ENCODE results near the gene GIMAP1.

DNA sequence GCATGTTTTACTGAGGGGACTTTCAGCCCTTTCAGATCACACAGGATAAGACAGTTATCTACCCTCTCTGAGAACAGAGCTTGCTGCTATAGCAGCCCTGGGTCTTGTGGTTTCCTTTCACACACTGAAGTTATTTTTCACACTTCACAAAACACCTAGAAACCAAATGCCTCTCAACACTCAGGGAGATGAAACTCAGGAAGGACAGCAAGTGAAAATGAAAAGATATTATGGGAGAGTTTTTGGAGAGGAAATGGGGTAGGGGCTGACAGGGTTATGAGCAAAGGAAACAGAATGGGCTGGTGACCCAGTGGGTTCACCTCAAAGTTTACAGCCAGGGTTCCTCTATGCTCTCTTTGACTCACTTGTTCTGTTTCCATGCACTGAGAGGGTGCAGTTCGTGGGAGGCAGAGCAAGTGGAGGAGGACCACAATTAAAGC is 47.9 kb upstream of the GIMAP1 start:
- TF ChIP-seq POLR2AphosphoS5 (IDR thresholded peaks at IDR 0.05; ENCODE audit: low read depth, low read length) (no peak), EZH2 (IDR thresholded peaks at IDR 0.05) (no peak), POLR2A (IDR thresholded peaks at IDR 0.05; ENCODE audit: borderline replicate concordance, extremely low read depth, insufficient read depth, insufficient read length) (no peak), JUND (IDR thresholded peaks at IDR 0.05) (no peak), CEBPB (IDR thresholded peaks at IDR 0.05; ENCODE audit: low read depth) (no peak), EZH2phosphoT487 (IDR thresholded peaks at IDR 0.05; ENCODE audit: borderline replicate concordance) (no peak), EGR1 (IDR thresholded peaks at IDR 0.05; ENCODE audit: low read depth) (no peak), RAD21 (IDR thresholded peaks at IDR 0.05; ENCODE audit: low read depth) (no peak), SRF (IDR thresholded peaks at IDR 0.05; ENCODE audit: low read depth) (no peak)
- TF ChIP-seq, protein P1, sequence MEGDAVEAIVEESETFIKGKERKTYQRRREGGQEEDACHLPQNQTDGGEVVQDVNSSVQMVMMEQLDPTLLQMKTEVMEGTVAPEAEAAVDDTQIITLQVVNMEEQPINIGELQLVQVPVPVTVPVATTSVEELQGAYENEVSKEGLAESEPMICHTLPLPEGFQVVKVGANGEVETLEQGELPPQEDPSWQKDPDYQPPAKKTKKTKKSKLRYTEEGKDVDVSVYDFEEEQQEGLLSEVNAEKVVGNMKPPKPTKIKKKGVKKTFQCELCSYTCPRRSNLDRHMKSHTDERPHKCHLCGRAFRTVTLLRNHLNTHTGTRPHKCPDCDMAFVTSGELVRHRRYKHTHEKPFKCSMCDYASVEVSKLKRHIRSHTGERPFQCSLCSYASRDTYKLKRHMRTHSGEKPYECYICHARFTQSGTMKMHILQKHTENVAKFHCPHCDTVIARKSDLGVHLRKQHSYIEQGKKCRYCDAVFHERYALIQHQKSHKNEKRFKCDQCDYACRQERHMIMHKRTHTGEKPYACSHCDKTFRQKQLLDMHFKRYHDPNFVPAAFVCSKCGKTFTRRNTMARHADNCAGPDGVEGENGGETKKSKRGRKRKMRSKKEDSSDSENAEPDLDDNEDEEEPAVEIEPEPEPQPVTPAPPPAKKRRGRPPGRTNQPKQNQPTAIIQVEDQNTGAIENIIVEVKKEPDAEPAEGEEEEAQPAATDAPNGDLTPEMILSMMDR (IDR thresholded peaks at IDR 0.05 in 2 of 3, conservative IDR thresholded peaks at IDR 0.05 in 1 of 3; ENCODE audit: borderline replicate concordance in 1 of 3, insufficient read depth in 1 of 3, low read depth in 2 of 3, low read length in 2 of 3) = no peak
- TF ChIP-seq, protein P2, sequence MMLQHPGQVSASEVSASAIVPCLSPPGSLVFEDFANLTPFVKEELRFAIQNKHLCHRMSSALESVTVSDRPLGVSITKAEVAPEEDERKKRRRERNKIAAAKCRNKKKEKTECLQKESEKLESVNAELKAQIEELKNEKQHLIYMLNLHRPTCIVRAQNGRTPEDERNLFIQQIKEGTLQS (IDR thresholded peaks at IDR 0.05) = no peak
- TF ChIP-seq, protein P3, sequence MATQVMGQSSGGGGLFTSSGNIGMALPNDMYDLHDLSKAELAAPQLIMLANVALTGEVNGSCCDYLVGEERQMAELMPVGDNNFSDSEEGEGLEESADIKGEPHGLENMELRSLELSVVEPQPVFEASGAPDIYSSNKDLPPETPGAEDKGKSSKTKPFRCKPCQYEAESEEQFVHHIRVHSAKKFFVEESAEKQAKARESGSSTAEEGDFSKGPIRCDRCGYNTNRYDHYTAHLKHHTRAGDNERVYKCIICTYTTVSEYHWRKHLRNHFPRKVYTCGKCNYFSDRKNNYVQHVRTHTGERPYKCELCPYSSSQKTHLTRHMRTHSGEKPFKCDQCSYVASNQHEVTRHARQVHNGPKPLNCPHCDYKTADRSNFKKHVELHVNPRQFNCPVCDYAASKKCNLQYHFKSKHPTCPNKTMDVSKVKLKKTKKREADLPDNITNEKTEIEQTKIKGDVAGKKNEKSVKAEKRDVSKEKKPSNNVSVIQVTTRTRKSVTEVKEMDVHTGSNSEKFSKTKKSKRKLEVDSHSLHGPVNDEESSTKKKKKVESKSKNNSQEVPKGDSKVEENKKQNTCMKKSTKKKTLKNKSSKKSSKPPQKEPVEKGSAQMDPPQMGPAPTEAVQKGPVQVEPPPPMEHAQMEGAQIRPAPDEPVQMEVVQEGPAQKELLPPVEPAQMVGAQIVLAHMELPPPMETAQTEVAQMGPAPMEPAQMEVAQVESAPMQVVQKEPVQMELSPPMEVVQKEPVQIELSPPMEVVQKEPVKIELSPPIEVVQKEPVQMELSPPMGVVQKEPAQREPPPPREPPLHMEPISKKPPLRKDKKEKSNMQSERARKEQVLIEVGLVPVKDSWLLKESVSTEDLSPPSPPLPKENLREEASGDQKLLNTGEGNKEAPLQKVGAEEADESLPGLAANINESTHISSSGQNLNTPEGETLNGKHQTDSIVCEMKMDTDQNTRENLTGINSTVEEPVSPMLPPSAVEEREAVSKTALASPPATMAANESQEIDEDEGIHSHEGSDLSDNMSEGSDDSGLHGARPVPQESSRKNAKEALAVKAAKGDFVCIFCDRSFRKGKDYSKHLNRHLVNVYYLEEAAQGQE (IDR thresholded peaks at IDR 0.05; ENCODE audit: low read depth) = no peak
- TF ChIP-seq, protein P4, sequence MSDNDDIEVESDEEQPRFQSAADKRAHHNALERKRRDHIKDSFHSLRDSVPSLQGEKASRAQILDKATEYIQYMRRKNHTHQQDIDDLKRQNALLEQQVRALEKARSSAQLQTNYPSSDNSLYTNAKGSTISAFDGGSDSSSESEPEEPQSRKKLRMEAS (IDR thresholded peaks at IDR 0.05) = no peak

Measured in HCT116 (cell line).